Measurements from ENCODE around the gene CACNA2D3.

CACNA2D3 gene

GRCh38 chr3:54905261-54905888 lies 783.0 kb downstream of the CACNA2D3 start:
- DNase-seq: no peak

- no peak for DNase-seq
These were observed 783.6 kb downstream of the CACNA2D3 start for GRCh38 chr3:54905920-54906319.

GRCh38 chr3:54906763-54907162 lies 784.4 kb downstream of the CACNA2D3 start:
- no peak for DNase-seq

- DNase-seq: no peak
These were observed 786.8 kb downstream of the CACNA2D3 start for GRCh38 chr3:54909191-54909590.

GRCh38 chr3:54914180-54914579 lies 791.8 kb downstream of the CACNA2D3 start:
- DNase-seq: no peak

DNA sequence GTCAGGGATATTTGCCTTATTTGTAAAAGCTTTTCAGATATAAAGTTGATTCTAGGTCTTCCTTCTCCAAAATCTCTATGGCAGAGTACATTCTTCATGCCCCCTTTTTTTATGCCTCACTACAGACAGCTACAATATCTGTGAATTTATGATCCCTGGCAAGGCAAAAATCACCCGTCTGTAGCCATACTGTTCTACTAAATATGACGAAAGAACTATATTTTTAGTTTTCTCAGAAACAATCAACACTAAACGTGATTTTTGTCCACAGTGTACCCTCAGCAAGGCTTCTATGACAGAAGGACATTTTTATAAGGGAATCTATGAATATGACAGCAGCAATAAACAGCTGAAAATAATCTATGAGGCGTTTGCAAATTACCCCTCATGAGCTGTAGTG lies 792.8 kb downstream of the CACNA2D3 start:
- DNase-seq: no peak

DNA sequence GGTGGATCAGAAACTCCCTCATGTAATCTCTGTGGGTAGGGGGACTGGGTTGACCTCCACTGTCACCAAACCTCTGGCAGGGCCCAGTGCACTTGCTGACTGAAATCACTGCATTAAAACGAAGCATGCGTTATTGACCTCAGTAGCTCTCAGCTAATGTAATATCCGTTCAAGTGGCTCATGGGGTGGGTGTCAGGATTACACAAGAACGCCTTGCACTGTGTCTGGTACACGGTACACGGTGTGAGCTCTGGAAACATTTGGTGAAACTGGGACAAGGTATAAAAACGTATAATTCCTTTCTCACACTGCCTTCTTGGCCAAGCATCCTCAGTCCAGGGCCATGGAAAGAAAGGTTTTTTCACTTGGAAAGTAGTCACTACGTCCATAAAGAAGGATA lies 793.6 kb downstream of the CACNA2D3 start:
- no peak for DNase-seq

DNA sequence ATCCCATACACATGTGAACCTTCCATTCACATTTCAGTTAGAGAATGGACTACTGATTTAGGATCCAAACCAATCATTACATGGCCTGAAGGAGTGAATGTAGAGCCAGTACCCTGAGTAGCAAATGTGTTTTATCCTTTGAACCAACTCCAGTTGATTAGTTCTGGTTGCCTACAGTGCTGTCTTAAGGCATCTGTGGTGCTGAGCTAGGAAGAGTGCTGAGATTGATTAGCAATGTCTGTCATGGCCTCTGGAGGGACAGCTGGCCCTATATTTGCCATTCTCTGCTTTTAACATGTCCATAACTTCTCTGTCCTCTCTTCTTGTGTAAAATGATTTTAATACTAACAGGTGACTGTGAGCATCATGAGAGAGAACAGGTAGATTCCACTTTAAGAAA lies 794.4 kb downstream of the CACNA2D3 start:
- no peak for DNase-seq

DNA sequence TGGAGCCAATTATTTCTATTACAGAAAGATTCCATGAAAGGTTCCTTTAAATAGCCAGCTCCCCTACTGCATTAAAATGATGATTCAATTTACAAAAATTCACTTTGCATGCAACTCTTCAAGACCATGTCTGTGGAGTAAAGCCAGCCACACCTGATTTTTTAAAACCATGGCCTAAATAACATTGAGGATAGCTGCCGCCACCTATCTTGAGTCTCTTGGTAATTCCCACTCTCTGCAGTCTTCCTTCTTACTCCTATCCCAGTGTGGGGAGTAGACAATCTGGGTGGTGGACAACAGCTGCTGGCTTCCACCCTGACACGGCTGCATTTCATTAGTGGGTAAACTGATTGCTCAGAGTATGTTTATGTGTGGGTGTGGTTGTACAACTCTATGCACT lies 794.8 kb downstream of the CACNA2D3 start:
- no peak for DNase-seq

- no peak for DNase-seq
These were observed 795.5 kb downstream of the CACNA2D3 start for GRCh38 chr3:54917862-54918261.

GRCh38 chr3:54918516-54918915 lies 796.2 kb downstream of the CACNA2D3 start:
- no peak for DNase-seq

GRCh38 chr3:54928046-54928770 lies 805.9 kb downstream of the CACNA2D3 start, which contains the start of gene LRTM1:
Gene LRTM1 (minus strand): TSS chr3:54928059. CDS start chr3:54927911, 148 bp downstream.
- DNase-seq: no peak

DNA sequence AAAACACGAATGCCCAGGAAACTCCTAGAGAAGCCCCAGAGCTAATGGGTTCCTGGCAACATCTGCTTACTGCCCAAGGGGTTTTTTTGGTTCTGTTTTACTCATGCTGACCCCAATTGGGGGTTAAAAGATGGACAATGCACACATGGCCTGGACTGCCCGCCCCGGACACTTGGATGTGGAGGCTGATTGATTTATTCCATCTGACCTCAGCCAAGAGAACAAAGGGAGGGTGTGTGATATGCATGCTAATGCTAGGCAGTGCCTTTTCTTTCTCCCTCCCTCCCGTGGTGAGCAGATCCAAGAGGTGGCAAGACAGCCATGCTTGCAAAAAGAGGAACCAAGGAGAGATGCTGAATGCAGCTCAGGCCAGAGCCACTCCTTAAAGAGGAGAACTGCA lies 808.8 kb downstream of the CACNA2D3 start:
- DNase-seq: no peak

DNA sequence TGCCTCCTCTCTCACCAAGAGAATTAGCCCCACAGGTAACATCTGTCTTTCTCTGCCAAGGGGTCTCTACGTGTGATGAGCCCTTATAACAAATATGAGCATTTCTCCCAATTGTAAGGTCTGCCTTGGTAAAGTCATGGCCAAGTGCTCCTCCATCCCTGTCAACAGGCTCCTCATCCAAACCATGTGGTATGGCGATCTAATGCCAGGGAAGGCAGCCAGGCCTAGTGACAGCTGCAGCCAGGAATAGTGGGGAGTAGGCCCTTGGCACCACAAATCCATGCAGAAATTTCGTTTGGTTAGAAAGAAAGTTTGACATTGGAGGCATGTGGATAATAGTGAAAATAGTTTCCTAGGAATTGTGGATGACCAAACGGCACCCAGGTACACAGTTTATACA lies 810.3 kb downstream of the CACNA2D3 start:
- DNase-seq: no peak

DNA sequence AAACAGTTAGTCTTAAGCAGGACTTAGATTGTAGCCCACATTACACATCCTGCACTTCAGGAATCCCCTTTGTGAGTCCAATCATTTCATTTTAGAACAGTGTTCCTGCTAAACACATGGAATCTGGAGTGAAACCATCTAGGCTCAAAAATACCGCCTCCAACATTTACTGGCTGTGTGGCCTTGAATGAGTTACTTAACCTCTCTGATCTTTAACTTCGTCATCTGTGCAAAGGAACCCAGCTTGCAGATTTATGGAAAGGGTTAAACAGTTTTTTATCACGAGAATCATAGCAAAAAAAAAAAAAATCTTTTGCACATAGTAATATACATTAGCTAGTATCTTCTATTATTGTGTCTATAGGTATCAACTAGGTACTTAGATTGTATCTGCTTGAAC lies 813.5 kb downstream of the CACNA2D3 start:
- no peak for DNase-seq

DNA sequence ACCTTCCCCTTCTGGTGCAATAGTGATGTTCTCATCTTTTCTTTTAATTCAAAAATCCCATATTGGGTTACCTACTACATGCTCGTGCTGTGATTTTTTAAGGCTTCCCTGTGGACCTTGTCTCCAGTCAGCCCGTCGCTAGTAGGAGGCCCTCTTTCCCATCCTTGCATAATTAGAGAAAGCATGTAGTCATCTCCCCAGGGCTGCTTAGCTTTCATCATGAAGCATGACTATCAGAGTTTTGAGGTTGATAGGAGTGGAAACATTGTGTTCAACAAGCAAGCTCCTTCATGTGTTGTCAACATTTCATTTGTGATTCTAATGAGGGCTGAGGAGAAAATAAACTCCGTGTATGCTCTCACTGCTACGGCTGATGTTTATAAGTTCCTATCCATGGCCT lies 814.2 kb downstream of the CACNA2D3 start:
- no peak for DNase-seq

DNA sequence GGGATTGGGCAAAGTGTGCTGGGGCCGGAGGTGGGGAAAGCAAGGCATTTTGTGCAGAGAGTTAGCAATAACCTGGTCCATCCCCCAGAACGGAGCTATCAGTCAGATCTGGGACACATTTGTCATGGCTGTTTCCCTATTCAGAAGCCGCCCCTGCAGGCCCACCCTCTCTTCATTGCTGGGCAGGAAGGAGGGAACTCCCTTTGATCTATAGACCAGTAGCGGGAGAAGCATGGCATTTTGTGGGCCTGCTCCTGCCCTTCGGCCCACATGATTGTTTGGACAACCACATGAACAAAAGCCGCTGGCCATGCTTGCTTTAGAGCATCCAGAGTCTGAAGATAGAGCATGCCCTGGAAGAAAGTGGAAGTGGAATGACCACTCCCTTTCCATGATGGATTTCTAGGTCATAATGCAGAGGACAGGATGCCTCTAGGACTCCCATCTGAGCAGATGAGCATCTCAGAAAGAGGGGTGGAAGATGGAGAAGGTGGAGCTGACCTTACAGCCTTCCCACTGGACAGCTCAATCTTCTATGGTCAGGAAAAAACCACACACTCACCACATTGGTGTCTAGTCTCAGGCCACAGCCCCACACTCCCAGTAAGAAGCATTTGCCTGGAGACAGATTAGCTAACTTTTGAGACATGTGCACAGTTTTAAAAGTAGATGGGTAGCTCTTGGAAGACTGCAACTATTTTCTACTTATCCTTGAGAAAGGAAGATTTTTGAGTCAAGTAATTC lies 817.4 kb downstream of the CACNA2D3 start:
- no peak for DNase-seq

DNA sequence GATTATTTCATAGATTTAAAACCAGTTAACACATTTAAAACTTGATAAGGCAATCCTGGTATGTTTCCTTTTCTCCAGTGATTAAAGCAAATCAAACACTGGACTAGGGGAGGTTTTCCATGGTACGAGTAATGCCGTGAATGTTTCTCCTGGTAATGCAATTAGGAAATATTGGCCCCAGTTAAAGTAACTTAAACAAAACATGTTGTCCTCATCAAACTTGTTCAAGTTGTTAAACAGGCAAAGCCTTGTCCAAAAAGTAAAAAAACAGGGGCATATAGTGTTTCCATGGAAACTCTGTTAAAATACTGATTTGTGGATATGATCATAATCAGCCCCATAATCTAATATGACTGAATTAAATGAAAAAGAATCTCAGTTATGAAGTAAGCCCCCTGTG lies 818.6 kb downstream of the CACNA2D3 start:
- DNase-seq: no peak

DNA sequence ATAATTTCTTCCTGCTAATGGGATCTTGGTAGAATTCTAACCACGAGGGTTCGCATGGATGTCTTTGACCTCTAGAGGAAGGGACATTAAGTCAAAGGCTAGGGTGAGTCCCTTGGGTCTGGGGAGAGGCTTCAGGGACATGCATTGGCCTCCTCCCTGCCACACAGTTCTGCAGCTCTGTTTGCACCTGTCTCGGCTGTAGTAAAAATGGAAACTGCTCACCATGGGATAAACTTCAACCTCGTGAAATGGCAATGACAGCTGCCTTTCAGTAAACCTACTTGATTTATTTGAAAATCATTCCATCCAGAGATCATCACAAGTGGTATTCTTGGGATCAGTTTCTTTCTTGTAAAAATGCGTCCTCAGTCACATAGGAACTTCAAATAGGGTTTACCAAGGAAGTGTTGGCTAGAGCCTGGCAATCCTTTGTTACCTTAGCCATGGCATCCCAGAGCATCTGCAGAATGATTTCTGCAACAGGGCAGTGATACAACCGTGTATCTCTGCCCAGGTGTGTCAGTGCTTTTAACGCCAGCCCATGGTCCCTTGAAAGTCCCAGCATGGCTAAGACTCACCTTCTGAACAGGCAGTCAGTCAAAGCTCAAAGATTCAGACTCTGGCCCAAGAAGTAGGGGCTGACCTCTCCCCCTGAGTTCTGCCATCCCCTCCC lies 819.5 kb downstream of the CACNA2D3 start:
- no peak for DNase-seq

GRCh38 chr3:54949491-54950044 lies 827.2 kb downstream of the CACNA2D3 start:
- no peak for DNase-seq

DNA sequence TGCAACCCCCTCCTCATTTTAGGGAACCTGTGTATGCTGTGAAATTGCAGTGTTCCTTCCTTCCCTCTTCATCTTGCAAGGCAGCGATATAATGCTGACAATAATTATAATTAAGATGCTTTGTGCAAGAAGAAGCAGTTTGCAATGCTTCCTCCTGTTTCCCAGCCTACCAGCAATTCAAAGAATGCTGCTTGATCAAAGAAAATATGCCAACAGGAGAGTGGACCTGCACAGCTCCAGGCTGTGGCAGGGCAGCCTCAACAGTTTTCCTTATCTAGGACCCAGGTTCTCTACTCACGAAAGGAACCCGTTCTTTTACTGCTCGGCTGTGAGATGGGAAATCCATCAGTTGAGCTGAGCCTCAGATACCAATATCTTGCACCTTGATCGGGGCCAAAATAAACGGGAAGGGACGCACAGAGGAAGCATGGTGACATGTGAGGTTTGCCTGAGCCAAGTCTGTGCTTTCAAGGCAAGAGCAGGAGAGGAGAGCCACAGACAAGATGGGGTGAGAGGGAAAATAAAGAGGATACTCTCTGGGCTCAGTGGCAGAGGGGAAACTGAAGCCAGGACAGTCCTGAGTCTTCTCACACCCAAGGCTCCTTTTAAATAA lies 828.1 kb downstream of the CACNA2D3 start:
- no peak for DNase-seq

GRCh38 chr3:54951405-54951804 lies 829.1 kb downstream of the CACNA2D3 start:
- DNase-seq: peak; percentile 65

DNA sequence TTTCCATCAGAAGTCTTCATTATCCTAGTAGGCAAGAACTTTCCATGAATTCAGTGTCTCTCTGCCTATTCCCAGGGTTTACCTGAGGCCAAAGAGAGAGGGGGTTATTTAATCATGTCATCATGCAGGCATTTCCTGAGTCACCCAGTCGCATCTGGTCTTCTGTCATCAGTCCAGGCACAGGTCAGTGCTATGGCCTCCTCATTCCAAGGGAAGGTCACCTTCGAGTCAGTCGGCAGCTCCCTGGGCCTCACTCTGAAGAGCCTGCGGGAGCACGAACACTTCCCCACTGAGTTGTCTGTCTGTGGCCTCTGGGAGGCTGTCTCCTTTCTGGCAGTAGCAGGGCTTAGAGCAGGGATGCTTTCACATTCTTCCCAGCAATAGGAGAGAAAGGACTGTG lies 831.7 kb downstream of the CACNA2D3 start:
- no peak for DNase-seq

Measured in MV-4-11 (cell line).